Activated T-cell treated with anti-CD3 and anti-CD28 coated beads, Interleukin-2, amount 50 U/mL, for 72 hours (primary cell): ENCODE measurements around the gene ATP8A1. TPM values are rescaled to one million over a fixed set of nuclear protein-coding genes. Genes with fewer than 3 reads are reported as not detected.

Experiments
- ATAC-seq, 2 donors: fragments of 150-1000 bp; cut with Tn5 transposase; replicated peaks in 1 of 2; 2 replicates each; pipeline ENCODE4 v1.10.0; 2021; ENCODE audit warnings: moderate library complexity in 2 of 2, mild to moderate bottlenecking in 1 of 2
- DNase-seq, 2 donors: peaks; one replicate each; pipeline ENCODE4 v3.0.0; 2021 to 2022; ENCODE audit warnings: mixed read lengths in 1 of 2
- H3K27ac Mint-ChIP-seq: one replicate; pipeline ENCODE4 v1.8.0; 2022; ENCODE audit warnings: mild to moderate bottlenecking, moderate library complexity, mixed read lengths
- H3K27me3 Mint-ChIP-seq: one replicate; pipeline ENCODE4 v1.8.0; 2022; ENCODE audit warnings: low read depth, mixed read lengths
- H3K36me3 Mint-ChIP-seq, 2 donors: one replicate each; pipeline ENCODE4 v1.8.0; 2022; ENCODE audit warnings: mixed read lengths in 2 of 2, mild to moderate bottlenecking in 1 of 2; ENCODE audit not compliant: insufficient read depth in 2 of 2
- H3K4me1 Mint-ChIP-seq: one replicate; pipeline ENCODE4 v1.8.0; 2022; ENCODE audit warnings: low read depth, mixed read lengths
- H3K4me3 Mint-ChIP-seq, 2 donors: one replicate each; pipeline ENCODE4 v1.8.0; 2022; ENCODE audit warnings: mild to moderate bottlenecking in 2 of 2, mixed read lengths in 2 of 2, moderate library complexity in 2 of 2
- H3K9me3 Mint-ChIP-seq, 2 donors: one replicate each; pipeline ENCODE4 v1.8.0; 2022; ENCODE audit warnings: mixed read lengths in 2 of 2
- total RNA-seq, 2 donors: library from RNA; stranded (reverse); gene quantifications; one replicate each; pipeline ENCODE4 v1.2.3, GENCODE V29; 2022

Gene ATP8A1
- total RNA-seq, 2 donors from 2014 or later, result 51.7 to 55.9 TPM

- no peak overlapping the region for H3K4me3 Mint-ChIP-seq
Measured at GRCh38 chr4:42543126-42543525, 113.8 kb downstream of the ATP8A1 start.

GRCh38 chr4:42541647-42542046 is 115.3 kb downstream of the ATP8A1 start:
- no peak for DNase-seq
- peaks cover 0 to 3% of the 10 kb centered on the region in 2 donors for H3K9me3 Mint-ChIP-seq
- H3K27ac Mint-ChIP-seq, result peak overlapping the region; percentile 10
- no peak overlapping the region for H3K4me3 Mint-ChIP-seq
- H3K27me3 Mint-ChIP-seq, result no peaks in the 10 kb centered on the region
- H3K4me1 Mint-ChIP-seq, result peaks cover 6% of the 10 kb centered on the region
- no peak for ATAC-seq
- H3K36me3 Mint-ChIP-seq, result peaks cover 12 to 19% of the 10 kb centered on the region in 2 donors

More at GRCh38 chr4:42543126-42543525, 113.8 kb downstream of the ATP8A1 start:
- Mint-ChIP-seq H3K27me3 (no peaks in the 10 kb centered on the region), H3K4me1 (no peaks in the 10 kb centered on the region), H3K36me3 (peaks cover 9 to 14% of the 10 kb centered on the region in 2 donors), H3K27ac (no peak overlapping the region), H3K9me3 (peaks cover 0 to 2% of the 10 kb centered on the region in 2 donors)
- ATAC-seq, result no peak
- no peak for DNase-seq

GRCh38 chr4:42533042-42533441 is 123.9 kb downstream of the ATP8A1 start:
- Mint-ChIP-seq H3K4me3 (no peak overlapping the region), H3K4me1 (peaks cover 6% of the 10 kb centered on the region), H3K36me3 (peaks cover 17 to 21% of the 10 kb centered on the region in 2 donors), H3K9me3 (peaks cover 0 to 1% of the 10 kb centered on the region in 2 donors), H3K27me3 (no peaks in the 10 kb centered on the region), H3K27ac (no peak overlapping the region)
- no peak for DNase-seq
- no peak for ATAC-seq

GRCh38 chr4:42531341-42532030 is 125.4 kb downstream of the ATP8A1 start:
- Mint-ChIP-seq H3K27me3 (no peaks in the 10 kb centered on the region), H3K27ac (no peak overlapping the region), H3K9me3 (peaks cover 0 to 1% of the 10 kb centered on the region in 2 donors), H3K4me3 (no peak overlapping the region), H3K4me1 (no peaks in the 10 kb centered on the region), H3K36me3 (peaks cover 14 to 17% of the 10 kb centered on the region in 2 donors)
- no peak for ATAC-seq
- DNase-seq, result no peak

GRCh38 chr4:42523066-42523718 is 133.7 kb downstream of the ATP8A1 start:
- Mint-ChIP-seq H3K9me3 (no peaks in the 10 kb centered on the region), H3K36me3 (peaks cover 0 to 9% of the 10 kb centered on the region in 2 donors), H3K4me1 (no peaks in the 10 kb centered on the region), H3K4me3 (no peak overlapping the region), H3K27me3 (no peaks in the 10 kb centered on the region), H3K27ac (no peak overlapping the region)
- ATAC-seq, result no peak
- no peak for DNase-seq

- no peak overlapping the region for H3K4me3 Mint-ChIP-seq
- H3K27ac Mint-ChIP-seq, result no peak overlapping the region
- no peaks in the 10 kb centered on the region for H3K4me1 Mint-ChIP-seq
- H3K27me3 Mint-ChIP-seq, result no peaks in the 10 kb centered on the region
- peak; percentile 46 to 49 for DNase-seq
- no peak for ATAC-seq
- H3K9me3 Mint-ChIP-seq, result no peaks in the 10 kb centered on the region
- peaks cover 0 to 8% of the 10 kb centered on the region in 2 donors for H3K36me3 Mint-ChIP-seq
Measured at GRCh38 chr4:42519803-42520417, 137.0 kb downstream of the ATP8A1 start.

- Mint-ChIP-seq H3K4me3 (no peak overlapping the region), H3K9me3 (no peaks in the 10 kb centered on the region), H3K27ac (no peak overlapping the region), H3K4me1 (no peaks in the 10 kb centered on the region), H3K27me3 (no peaks in the 10 kb centered on the region), H3K36me3 (peaks cover 0 to 8% of the 10 kb centered on the region in 2 donors)
- no peak for ATAC-seq
- no peak for DNase-seq
Measured at GRCh38 chr4:42515156-42515884, 141.6 kb downstream of the ATP8A1 start.

- no peak for ATAC-seq
- Mint-ChIP-seq H3K36me3 (peaks cover 0 to 2% of the 10 kb centered on the region in 2 donors), H3K4me1 (no peaks in the 10 kb centered on the region), H3K27ac (no peak overlapping the region), H3K9me3 (no peaks in the 10 kb centered on the region), H3K27me3 (no peaks in the 10 kb centered on the region), H3K4me3 (no peak overlapping the region)
- no peak for DNase-seq
Measured at GRCh38 chr4:42513748-42514492, 143.0 kb downstream of the ATP8A1 start.

- no peak overlapping the region for H3K4me3 Mint-ChIP-seq
- no peaks in the 10 kb centered on the region for H3K4me1 Mint-ChIP-seq
- H3K9me3 Mint-ChIP-seq, result no peaks in the 10 kb centered on the region
- H3K36me3 Mint-ChIP-seq, result peaks cover 0 to 2% of the 10 kb centered on the region in 2 donors
- H3K27me3 Mint-ChIP-seq, result no peaks in the 10 kb centered on the region
- DNase-seq (no peak), ATAC-seq (no peak)
- H3K27ac Mint-ChIP-seq, result no peak overlapping the region
Measured at GRCh38 chr4:42512226-42512625, 144.7 kb downstream of the ATP8A1 start.

- no peak for DNase-seq
- Mint-ChIP-seq H3K36me3 (peaks cover 0 to 8% of the 10 kb centered on the region in 2 donors), H3K4me1 (no peaks in the 10 kb centered on the region), H3K9me3 (no peaks in the 10 kb centered on the region), H3K27ac (no peak overlapping the region), H3K27me3 (no peaks in the 10 kb centered on the region), H3K4me3 (no peak overlapping the region)
- ATAC-seq, result no peak
Measured at GRCh38 chr4:42510225-42510624, 146.7 kb downstream of the ATP8A1 start.

- Mint-ChIP-seq H3K36me3 (peaks cover 0 to 12% of the 10 kb centered on the region in 2 donors), H3K4me3 (no peak overlapping the region)
- no peak for ATAC-seq
Measured at GRCh38 chr4:42501624-42502401, 155.1 kb downstream of the ATP8A1 start.

GRCh38 chr4:42498040-42498439 is 158.9 kb downstream of the ATP8A1 start:
- ATAC-seq (no peak), DNase-seq (no peak)
- Mint-ChIP-seq H3K27ac (no peak overlapping the region), H3K36me3 (peaks cover 0 to 1% of the 10 kb centered on the region in 2 donors), H3K4me3 (no peak overlapping the region), H3K4me1 (no peaks in the 10 kb centered on the region), H3K27me3 (no peaks in the 10 kb centered on the region), H3K9me3 (no peaks in the 10 kb centered on the region)

More at GRCh38 chr4:42501624-42502401, 155.1 kb downstream of the ATP8A1 start:
- Mint-ChIP-seq H3K4me1 (no peaks in the 10 kb centered on the region), H3K9me3 (no peaks in the 10 kb centered on the region), H3K27me3 (no peaks in the 10 kb centered on the region), H3K27ac (no peak overlapping the region)
- no peak for DNase-seq
